Gastroesophageal sphincter (tissue), 4 donors: ENCODE data around the gene FOXD3. TPM values are rescaled to one million over a fixed set of nuclear protein-coding genes. Genes with fewer than 3 reads are reported as not detected.

ENCODE experiments used
- ATAC-seq: fragments of 150-250 bp; one replicate; pipeline ENCODE4 v1.9.1; 2016; ENCODE audit warnings: mild to moderate bottlenecking, moderate library complexity
- H3K27ac ChIP-seq, 4 donors: fragments of 200-600 bp; sonication (generic) in 3 of 4; 1 replicate in 3 of 4; 2 replicates in 1 of 4; pipeline ENCODE4 v1.5.1; 2016 to 2019
- H3K27me3 ChIP-seq: fragments of 200-600 bp; sonication (generic); one replicate; pipeline ENCODE4 v1.5.1; 2019
- H3K36me3 ChIP-seq, 2 donors: fragments of 200-600 bp; sonication (generic); one replicate each; pipeline ENCODE4 v1.5.1; 2019; ENCODE audit warnings: control low read depth in 1 of 2
- H3K4me1 ChIP-seq, 3 donors: fragments of 200-600 bp; sonication (generic); 1 replicate in 2 of 3; 2 replicates in 1 of 3; pipeline ENCODE4 v1.5.1; 2016 to 2019; ENCODE audit warnings: control low read depth in 2 of 3
- H3K4me3 ChIP-seq, 2 donors: fragments of 200-600 bp; sonication (generic); one replicate each; pipeline ENCODE4 v1.5.1; 2019; ENCODE audit warnings: mild to moderate bottlenecking in 1 of 2, moderate library complexity in 1 of 2
- H3K9me3 ChIP-seq, 3 donors: fragments of 200-600 bp; sonication (generic); one replicate each; pipeline ENCODE4 v1.5.1; 2017 to 2019; ENCODE audit warnings: control low read depth in 2 of 3
- EP300 ChIP-seq: sonication (generic); formaldehyde crosslinking; IDR thresholded peaks from one replicate; pipeline ENCODE4 v1.6.1; 2017; ENCODE audit warnings: antibody characterized with exemption, mild to moderate bottlenecking
- POLR2A ChIP-seq, 2 donors: fragments of 450-650 bp; IDR thresholded peaks; one replicate each; pipeline ENCODE4 v1.6.1; 2017; ENCODE audit warnings: antibody characterized with exemption in 2 of 2, mild to moderate bottlenecking in 2 of 2, moderate library complexity in 1 of 2
- POLR2AphosphoS5 ChIP-seq: sonication (generic); formaldehyde crosslinking; IDR thresholded peaks from one replicate; pipeline ENCODE4 v1.6.1; 2017; ENCODE audit warnings: antibody characterized with exemption
- WGBS, 2 donors: methylation state at CpG; one replicate each; pipeline ENCODE4 v1.1.5; 2018; ENCODE audit warnings: low coverage in 1 of 2; 5-methylcytosine and 5-hydroxymethylcytosine counted together
- small RNA-seq, 4 donors: library from RNA; depleted of rRNA; stranded (forward); fragments of <200 nt; gene quantifications; one replicate each; pipeline ENCODE3, GENCODE V24; 2016
- total RNA-seq, 4 donors: library from RNA; depleted of rRNA; stranded (reverse); fragments of >200 nt; gene quantifications; one replicate each; pipeline ENCODE4 v1.1.0, GENCODE V29; 2016
- TF ChIP-seq, protein P1 (sequence below), 4 experiments: fragments of 200-600 bp in 2 of 4; fragments of 450-650 bp in 2 of 4; sonication (generic) in 1 of 4; IDR thresholded peaks; one replicate each; pipeline ENCODE4 v1.5.1; 2017 to 2019; ENCODE audit warnings: antibody characterized with exemption in 4 of 4, mild to moderate bottlenecking in 2 of 4, moderate library complexity in 2 of 4

The FOXD3 gene
- total RNA-seq, 4 donors from 2014 or later: 2.2 to 4.7 (median 2.5) TPM

DNA sequence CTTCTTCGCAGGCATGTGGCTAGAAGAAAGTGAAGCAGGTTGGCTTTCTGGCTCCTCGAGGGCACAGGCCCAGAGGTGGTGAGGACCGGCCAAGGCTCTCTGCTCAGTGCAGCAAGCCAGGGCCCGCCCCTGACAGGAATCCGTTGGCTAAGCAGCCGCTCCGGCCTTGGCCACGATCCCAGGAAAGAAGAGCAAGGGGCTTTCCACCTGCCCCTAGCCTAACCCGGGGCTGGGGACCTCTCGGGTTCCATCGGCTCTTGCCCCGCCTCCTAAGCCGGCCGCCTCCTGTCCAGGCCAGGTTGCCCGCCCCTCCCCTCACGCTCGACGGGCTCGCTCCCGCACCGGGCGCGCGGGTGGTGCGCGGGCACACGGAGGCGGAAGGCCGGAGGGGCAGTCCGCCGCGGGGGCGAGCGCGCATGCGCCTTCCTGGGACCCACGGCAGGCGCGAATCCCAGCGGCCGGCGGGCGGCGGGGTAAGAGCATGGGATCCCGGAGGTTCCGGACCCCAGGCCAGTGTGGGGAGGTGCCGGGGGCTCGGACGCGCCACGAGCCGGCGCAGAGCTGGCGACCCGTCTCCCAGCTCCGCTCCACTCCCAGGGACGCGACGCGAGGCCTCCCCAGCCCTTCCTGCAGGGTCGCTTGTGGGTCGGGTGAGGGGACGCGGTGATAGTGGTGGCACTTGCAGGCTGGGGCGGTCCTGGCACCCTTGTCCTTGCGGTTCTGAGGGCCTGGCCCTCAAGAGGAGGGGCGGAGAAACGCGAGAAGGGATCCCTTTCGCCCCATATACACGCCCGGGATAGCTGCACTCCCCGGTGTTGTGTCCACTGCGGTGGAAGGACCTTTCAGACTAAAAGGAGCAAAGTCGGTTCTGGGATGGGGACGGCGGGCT lies 45.1 kb downstream of the FOXD3 start, which contains the start of gene ALG6:
ALG6 (plus strand) TSS at position 413 of the 889 bp plus-strand sequence. CDS start 3,351 bp downstream, outside the sequence.
- 14% methylated on average over 1 of the region's 77 CpGs; no CpG with 5 or more reads in 1 of the 2 donors for WGBS, 2 donors

DNA sequence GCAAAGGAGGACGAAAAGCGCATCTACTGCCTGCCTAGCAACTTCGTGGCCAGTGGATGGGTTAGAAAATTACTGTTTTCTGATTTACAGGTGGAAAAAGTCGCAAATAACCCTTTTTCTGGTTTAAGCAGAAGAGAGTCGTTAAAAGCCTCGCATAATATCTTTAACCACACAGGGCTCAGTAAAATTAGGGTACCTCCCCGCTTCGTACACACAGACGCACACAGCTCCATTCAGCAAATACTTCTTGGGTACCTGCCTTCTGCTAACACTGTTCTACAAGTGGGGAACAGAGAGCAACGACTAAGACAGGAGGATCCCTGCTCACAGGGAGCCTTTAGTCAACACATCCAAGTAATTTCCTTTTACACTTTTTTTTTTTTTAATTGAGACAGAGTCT lies 45.8 kb downstream of the FOXD3 start:
- 4 to 10% methylated on average over 7 to 9 of the region's 10 CpGs for WGBS, 2 donors
- H3K36me3 ChIP-seq: peaks cover 0 to 20% of the 10 kb centered on the region in 2 donors
- TF ChIP-seq POLR2AphosphoS5 (no peak), EP300 (no peak), POLR2A (IDR thresholded peaks at IDR 0.05) (no peak)
- TF ChIP-seq, protein P1, sequence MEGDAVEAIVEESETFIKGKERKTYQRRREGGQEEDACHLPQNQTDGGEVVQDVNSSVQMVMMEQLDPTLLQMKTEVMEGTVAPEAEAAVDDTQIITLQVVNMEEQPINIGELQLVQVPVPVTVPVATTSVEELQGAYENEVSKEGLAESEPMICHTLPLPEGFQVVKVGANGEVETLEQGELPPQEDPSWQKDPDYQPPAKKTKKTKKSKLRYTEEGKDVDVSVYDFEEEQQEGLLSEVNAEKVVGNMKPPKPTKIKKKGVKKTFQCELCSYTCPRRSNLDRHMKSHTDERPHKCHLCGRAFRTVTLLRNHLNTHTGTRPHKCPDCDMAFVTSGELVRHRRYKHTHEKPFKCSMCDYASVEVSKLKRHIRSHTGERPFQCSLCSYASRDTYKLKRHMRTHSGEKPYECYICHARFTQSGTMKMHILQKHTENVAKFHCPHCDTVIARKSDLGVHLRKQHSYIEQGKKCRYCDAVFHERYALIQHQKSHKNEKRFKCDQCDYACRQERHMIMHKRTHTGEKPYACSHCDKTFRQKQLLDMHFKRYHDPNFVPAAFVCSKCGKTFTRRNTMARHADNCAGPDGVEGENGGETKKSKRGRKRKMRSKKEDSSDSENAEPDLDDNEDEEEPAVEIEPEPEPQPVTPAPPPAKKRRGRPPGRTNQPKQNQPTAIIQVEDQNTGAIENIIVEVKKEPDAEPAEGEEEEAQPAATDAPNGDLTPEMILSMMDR (IDR thresholded peaks at IDR 0.05): no peak
- H3K27ac ChIP-seq: peak overlapping the region in 3 of 4 donors; percentile 80 to 89 (median 86)
- no peaks in the 10 kb centered on the region for H3K27me3 ChIP-seq
- no peak for ATAC-seq
- peak overlapping the region; percentile 65 to 86 for H3K4me3 ChIP-seq
- peaks cover 0 to 17% (median 3%) of the 10 kb centered on the region in 3 donors for H3K4me1 ChIP-seq
- H3K9me3 ChIP-seq: no peaks in the 10 kb centered on the region

More for the DNA sequence above, 45.1 kb downstream of the FOXD3 start, which contains the start of gene ALG6:
- H3K4me1 ChIP-seq: peaks cover 0 to 17% (median 3%) of the 10 kb centered on the region in 3 donors
- H3K27ac ChIP-seq: peak within 1 kb of the TSS; percentile 37 to 89 (median 83)
- peak; percentile 97 for ATAC-seq
- no peaks in the 10 kb centered on the region for H3K27me3 ChIP-seq
- peaks cover 0 to 13% of the 10 kb centered on the region in 2 donors for H3K36me3 ChIP-seq
- H3K4me3 ChIP-seq: peak within 1 kb of the TSS; percentile 65 to 86
- no peaks in the 10 kb centered on the region for H3K9me3 ChIP-seq
- TF ChIP-seq, protein P1 (IDR thresholded peaks at IDR 0.05): peak in 2 of 4 experiments; percentile 36 to 49
- TF ChIP-seq POLR2AphosphoS5 (peak; percentile 63), POLR2A (IDR thresholded peaks at IDR 0.05) (peak; percentile 63), EP300 (no peak)

Small RNA genes lying within 50 kb of the gene (small RNA-seq; reads per million reads assigned to genes)
- gene MIR6068: 0 to 0.27 (median 0) reads per million in 4 donors
- gene RF00019: 0 reads per million in 4 donors

Other genes with a start within 250 kb of the FOXD3 start
- gene ALG6, start 45.1 kb downstream of the FOXD3 start, total RNA-seq: 1 to 10 TPM; 4.6 to 9.0 (median 5.7) TPM
- gene ITGB3BP, start 200.7 kb downstream of the FOXD3 start, total RNA-seq: 10 to 100 TPM in 2 of 4 donors, 1 to 10 TPM in 2; 6.5 to 35.0 (median 11.3) TPM
- 10 to 100 TPM in 2 of 4 donors, 1 to 10 TPM in 2; 6.3 to 30.0 (median 11.2) TPM for gene EFCAB7, start 201.0 kb downstream of the FOXD3 start, total RNA-seq